ENCODE results near the gene CHPT1.
"Not testable (repeated sequence)": the region's sequence is repeated elsewhere in the genome, so short reads cannot be mapped to it uniquely, and the experiment has no call there.

Gene CHPT1

GRCh38 chr12:101653503-101653902 is 43.9 kb upstream of the CHPT1 start:
- Histone ChIP-seq H3K79me1 (ENCODE audit: low read length) (no peaks in the 10 kb centered on the region), H2BK120ac (ENCODE audit: low read depth, low read length) (no peak overlapping the region), H3K36me3 (ENCODE audit: control insufficient read depth, insufficient read depth, low read length) (no peaks in the 10 kb centered on the region), H3K56ac (ENCODE audit: low read length) (no peak overlapping the region), H3K9ac (ENCODE audit: low read length) (no peak overlapping the region), H4K8ac (ENCODE audit: low read depth, low read length) (no peak overlapping the region), H3K4me3 (ENCODE audit: low read length) (no peak overlapping the region), H2BK5ac (ENCODE audit: low read length) (no peak overlapping the region), H3K4me2 (ENCODE audit: low read length) (no peak overlapping the region), H4K5ac (ENCODE audit: low read length) (no peak overlapping the region), H3K27me3 (ENCODE audit: insufficient read depth, low read length, poor library complexity) (no peaks in the 10 kb centered on the region), H3K4me1 (ENCODE audit: control insufficient read depth, low read depth, low read length) (no peaks in the 10 kb centered on the region), H3K23ac (ENCODE audit: low read length) (no peak overlapping the region), H2AK5ac (ENCODE audit: low read length) (no peak overlapping the region), H3K4ac (ENCODE audit: low read depth, low read length) (no peak overlapping the region), H3K27ac (ENCODE audit: low read depth, low read length) (no peak overlapping the region), H3K18ac (ENCODE audit: low read length) (no peak overlapping the region), H3K79me2 (ENCODE audit: control insufficient read depth, insufficient read depth, low read length) (no peaks in the 10 kb centered on the region), H2BK15ac (replicated peaks; ENCODE audit: low read depth) (no peak overlapping the region)
- no peak for DNase-seq
- WGBS (ENCODE audit: extremely low coverage, insufficient coverage, low lambda C conversion rate) = no CpG with 5 or more reads among the region's 3 CpGs

GRCh38 chr12:101654442-101654841 is 43.0 kb upstream of the CHPT1 start:
- H3K4me3 ChIP-seq (ENCODE audit: low read length) = no peak overlapping the region
- H3K4me2 ChIP-seq (ENCODE audit: low read length) = no peak overlapping the region
- no peak overlapping the region for H3K9ac ChIP-seq (ENCODE audit: low read length)
- no peak overlapping the region for H3K23ac ChIP-seq (ENCODE audit: low read length)
- no peak overlapping the region for H3K27ac ChIP-seq (ENCODE audit: low read depth, low read length)
- H2BK5ac ChIP-seq (ENCODE audit: low read length) = no peak overlapping the region
- H2BK120ac ChIP-seq (ENCODE audit: low read depth, low read length) = no peak overlapping the region
- H3K4me1 ChIP-seq (ENCODE audit: control insufficient read depth, low read depth, low read length) = no peaks in the 10 kb centered on the region
- H3K79me2 ChIP-seq (ENCODE audit: control insufficient read depth, insufficient read depth, low read length) = no peaks in the 10 kb centered on the region
- no peak overlapping the region for H3K56ac ChIP-seq (ENCODE audit: low read length)
- no peak overlapping the region for H2AK5ac ChIP-seq (ENCODE audit: low read length)
- no peak overlapping the region for H3K18ac ChIP-seq (ENCODE audit: low read length)
- no peak overlapping the region for H4K5ac ChIP-seq (ENCODE audit: low read length)
- no peak overlapping the region for H3K4ac ChIP-seq (ENCODE audit: low read depth, low read length)
- no peak for DNase-seq
- no peaks in the 10 kb centered on the region for H3K36me3 ChIP-seq (ENCODE audit: control insufficient read depth, insufficient read depth, low read length)
- no peaks in the 10 kb centered on the region for H3K27me3 ChIP-seq (ENCODE audit: insufficient read depth, low read length, poor library complexity)
- no peaks in the 10 kb centered on the region for H3K79me1 ChIP-seq (ENCODE audit: low read length)
- WGBS (ENCODE audit: extremely low coverage, insufficient coverage, low lambda C conversion rate) = no CpG with 5 or more reads among the region's 1 CpG
- no peak overlapping the region for H2BK15ac ChIP-seq (replicated peaks; ENCODE audit: low read depth)
- H4K8ac ChIP-seq (ENCODE audit: low read depth, low read length) = no peak overlapping the region

DNA sequence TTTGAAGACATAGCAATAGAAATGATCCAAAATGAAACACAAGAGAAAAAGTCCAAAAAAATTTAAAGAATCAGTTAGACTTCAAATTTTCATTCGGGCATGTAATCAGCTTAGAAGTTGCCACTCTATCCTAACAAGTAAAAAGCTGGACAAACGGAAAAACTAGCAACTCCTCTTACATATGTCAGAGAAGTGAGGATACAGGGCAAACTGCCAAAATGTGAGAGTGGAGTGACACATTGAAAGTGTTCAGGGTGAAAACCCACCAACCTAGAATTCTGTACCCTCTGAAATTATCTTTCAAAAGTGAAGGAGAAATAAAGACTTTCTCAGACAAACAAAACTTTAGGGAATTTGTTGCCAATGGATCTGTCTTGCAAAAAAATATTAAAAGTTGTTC is 42.0 kb upstream of the CHPT1 start:
- Histone ChIP-seq H3K4me1 (ENCODE audit: control insufficient read depth, low read depth, low read length) (no peaks in the 10 kb centered on the region), H3K27ac (ENCODE audit: low read depth, low read length) (no peak overlapping the region), H4K5ac (ENCODE audit: low read length) (no peak overlapping the region), H3K4me2 (ENCODE audit: low read length) (no peak overlapping the region), H3K4ac (ENCODE audit: low read depth, low read length) (no peak overlapping the region), H3K23ac (ENCODE audit: low read length) (no peak overlapping the region), H3K79me2 (ENCODE audit: control insufficient read depth, insufficient read depth, low read length) (no peaks in the 10 kb centered on the region), H3K9ac (ENCODE audit: low read length) (no peak overlapping the region), H2BK15ac (replicated peaks; ENCODE audit: low read depth) (no peak overlapping the region), H3K36me3 (ENCODE audit: control insufficient read depth, insufficient read depth, low read length) (no peaks in the 10 kb centered on the region), H3K56ac (ENCODE audit: low read length) (no peak overlapping the region), H2AK5ac (ENCODE audit: low read length) (no peak overlapping the region), H3K4me3 (ENCODE audit: low read length) (no peak overlapping the region), H2BK120ac (ENCODE audit: low read depth, low read length) (no peak overlapping the region), H3K79me1 (ENCODE audit: low read length) (no peaks in the 10 kb centered on the region), H3K27me3 (ENCODE audit: insufficient read depth, low read length, poor library complexity) (no peaks in the 10 kb centered on the region), H2BK5ac (ENCODE audit: low read length) (no peak overlapping the region), H3K18ac (ENCODE audit: low read length) (no peak overlapping the region), H4K8ac (ENCODE audit: low read depth, low read length) (no peak overlapping the region)
- no CpG with 5 or more reads among the region's 2 CpGs for WGBS (ENCODE audit: extremely low coverage, insufficient coverage, low lambda C conversion rate)
- no peak for DNase-seq

GRCh38 chr12:101660662-101661061 is 36.8 kb upstream of the CHPT1 start:
- no CpG with 5 or more reads among the region's 2 CpGs for WGBS (ENCODE audit: extremely low coverage, insufficient coverage, low lambda C conversion rate)
- not testable (repeated sequence) for DNase-seq; H3K27ac ChIP-seq (ENCODE audit: low read depth, low read length); H3K56ac ChIP-seq (ENCODE audit: low read length); H3K18ac ChIP-seq (ENCODE audit: low read length); H2BK120ac ChIP-seq (ENCODE audit: low read depth, low read length); H3K27me3 ChIP-seq (ENCODE audit: insufficient read depth, low read length, poor library complexity); H3K79me2 ChIP-seq (ENCODE audit: control insufficient read depth, insufficient read depth, low read length); H2AK5ac ChIP-seq (ENCODE audit: low read length); H3K23ac ChIP-seq (ENCODE audit: low read length); H3K4me2 ChIP-seq (ENCODE audit: low read length); H3K79me1 ChIP-seq (ENCODE audit: low read length); H2BK15ac ChIP-seq (replicated peaks; ENCODE audit: low read depth); H2BK5ac ChIP-seq (ENCODE audit: low read length); H3K9ac ChIP-seq (ENCODE audit: low read length); H4K8ac ChIP-seq (ENCODE audit: low read depth, low read length); H3K4me1 ChIP-seq (ENCODE audit: control insufficient read depth, low read depth, low read length); H3K4ac ChIP-seq (ENCODE audit: low read depth, low read length); H3K4me3 ChIP-seq (ENCODE audit: low read length); H3K36me3 ChIP-seq (ENCODE audit: control insufficient read depth, insufficient read depth, low read length); H4K5ac ChIP-seq (ENCODE audit: low read length)

DNA sequence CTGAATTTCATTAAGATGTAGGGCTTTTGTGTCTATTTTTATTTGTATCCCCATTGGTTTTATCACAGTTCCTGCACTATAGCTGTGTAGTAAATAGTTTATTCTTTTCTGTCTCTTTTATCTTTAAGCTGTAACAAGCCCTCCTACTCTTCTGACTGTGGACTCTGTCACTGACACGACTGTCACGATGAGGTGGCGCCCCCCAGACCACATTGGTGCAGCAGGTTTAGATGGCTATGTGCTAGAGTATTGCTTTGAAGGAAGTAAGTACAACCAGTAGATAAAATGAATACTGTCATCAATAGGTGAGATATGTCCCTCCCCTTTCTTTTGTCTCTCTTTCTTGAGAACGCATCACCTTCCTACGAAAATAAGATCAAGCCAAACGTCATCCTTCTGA is 34.1 kb upstream of the CHPT1 start:
- no peaks in the 10 kb centered on the region for H3K36me3 ChIP-seq (ENCODE audit: control insufficient read depth, insufficient read depth, low read length)

DNA sequence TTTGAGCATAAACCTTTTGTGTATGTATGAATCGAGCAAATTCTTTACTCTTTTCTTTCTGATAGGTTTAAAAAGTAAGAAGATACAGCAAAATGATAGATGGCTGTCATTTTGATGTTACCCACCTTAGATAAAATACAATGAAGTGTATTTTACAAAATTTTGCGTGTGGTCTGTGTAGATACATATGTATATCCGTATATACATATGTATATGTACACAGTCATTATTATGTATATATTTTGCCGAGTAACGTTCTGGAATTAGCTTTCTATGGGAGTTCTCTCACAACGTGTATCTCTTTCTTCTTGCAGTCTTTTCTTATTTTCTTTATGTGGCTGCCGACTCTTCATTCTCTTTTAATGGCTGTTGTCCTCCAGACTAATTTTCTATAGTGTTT is 32.4 kb upstream of the CHPT1 start:
- H3K79me1 ChIP-seq (ENCODE audit: low read length) = no peaks in the 10 kb centered on the region
- no peak for DNase-seq
- no peaks in the 10 kb centered on the region for H3K79me2 ChIP-seq (ENCODE audit: control insufficient read depth, insufficient read depth, low read length)
- no peak overlapping the region for H3K4me2 ChIP-seq (ENCODE audit: low read length)
- H3K18ac ChIP-seq (ENCODE audit: low read length) = no peak overlapping the region
- H4K5ac ChIP-seq (ENCODE audit: low read length) = no peak overlapping the region
- no peak overlapping the region for H3K9ac ChIP-seq (ENCODE audit: low read length)
- WGBS (ENCODE audit: extremely low coverage, insufficient coverage, low lambda C conversion rate) = no CpG with 5 or more reads among the region's 7 CpGs
- no peak overlapping the region for H3K23ac ChIP-seq (ENCODE audit: low read length)
- no peak overlapping the region for H3K4ac ChIP-seq (ENCODE audit: low read depth, low read length)
- H3K56ac ChIP-seq (ENCODE audit: low read length) = no peak overlapping the region
- no peak overlapping the region for H3K27ac ChIP-seq (ENCODE audit: low read depth, low read length)
- no peak overlapping the region for H3K4me3 ChIP-seq (ENCODE audit: low read length)
- H2AK5ac ChIP-seq (ENCODE audit: low read length) = no peak overlapping the region
- H2BK5ac ChIP-seq (ENCODE audit: low read length) = no peak overlapping the region
- H4K8ac ChIP-seq (ENCODE audit: low read depth, low read length) = no peak overlapping the region
- no peaks in the 10 kb centered on the region for H3K27me3 ChIP-seq (ENCODE audit: insufficient read depth, low read length, poor library complexity)
- no peaks in the 10 kb centered on the region for H3K4me1 ChIP-seq (ENCODE audit: control insufficient read depth, low read depth, low read length)
- H3K36me3 ChIP-seq (ENCODE audit: control insufficient read depth, insufficient read depth, low read length) = no peaks in the 10 kb centered on the region
- no peak overlapping the region for H2BK120ac ChIP-seq (ENCODE audit: low read depth, low read length)
- H2BK15ac ChIP-seq (replicated peaks; ENCODE audit: low read depth) = no peak overlapping the region

More for the DNA sequence above, 34.1 kb upstream of the CHPT1 start:
- H3K18ac ChIP-seq (ENCODE audit: low read length) = no peak overlapping the region
- H3K79me2 ChIP-seq (ENCODE audit: control insufficient read depth, insufficient read depth, low read length) = no peaks in the 10 kb centered on the region
- no peak for DNase-seq
- no peak overlapping the region for H2BK5ac ChIP-seq (ENCODE audit: low read length)
- no CpG with 5 or more reads among the region's 6 CpGs for WGBS (ENCODE audit: extremely low coverage, insufficient coverage, low lambda C conversion rate)
- no peak overlapping the region for H2AK5ac ChIP-seq (ENCODE audit: low read length)
- no peak overlapping the region for H2BK15ac ChIP-seq (replicated peaks; ENCODE audit: low read depth)
- no peak overlapping the region for H2BK120ac ChIP-seq (ENCODE audit: low read depth, low read length)
- H3K4me2 ChIP-seq (ENCODE audit: low read length) = no peak overlapping the region
- H3K27me3 ChIP-seq (ENCODE audit: insufficient read depth, low read length, poor library complexity) = no peaks in the 10 kb centered on the region
- H3K4ac ChIP-seq (ENCODE audit: low read depth, low read length) = no peak overlapping the region
- no peaks in the 10 kb centered on the region for H3K79me1 ChIP-seq (ENCODE audit: low read length)
- no peak overlapping the region for H3K9ac ChIP-seq (ENCODE audit: low read length)
- H3K23ac ChIP-seq (ENCODE audit: low read length) = no peak overlapping the region
- H3K4me3 ChIP-seq (ENCODE audit: low read length) = no peak overlapping the region
- no peak overlapping the region for H4K5ac ChIP-seq (ENCODE audit: low read length)
- no peak overlapping the region for H3K56ac ChIP-seq (ENCODE audit: low read length)
- no peaks in the 10 kb centered on the region for H3K4me1 ChIP-seq (ENCODE audit: control insufficient read depth, low read depth, low read length)
- H3K27ac ChIP-seq (ENCODE audit: low read depth, low read length) = no peak overlapping the region
- no peak overlapping the region for H4K8ac ChIP-seq (ENCODE audit: low read depth, low read length)

Measured in mesendoderm (in vitro differentiated cells).